ENCODE results near the gene MAP3K5. TPM values are rescaled to one million over a fixed set of nuclear protein-coding genes. Genes with fewer than 3 reads are reported as not detected.

MAP3K5 gene
- total and polyA plus RNA-seq, 2 donors (not counting 3 experiments of a cell fraction or from before 2014, with no cell fraction given), result 1.5 to 7.0 TPM

GRCh38 chr6:136576821-136577220, 215.5 kb downstream of the MAP3K5 start:
- Histone ChIP-seq H3K4me2 (ENCODE audit: insufficient read depth, low read length) (no peak overlapping the region), H3K4me1 (ENCODE audit: control insufficient read depth, extremely low read depth, insufficient read depth, low read length) (no peaks in the 10 kb centered on the region), H4K20me1 (replicated peaks; ENCODE audit: control insufficient read depth, extremely low read depth, insufficient read depth, low read length) (no peaks in the 10 kb centered on the region), H2AFZ (ENCODE audit: low read depth, low read length) (no peak overlapping the region), H3K79me2 (ENCODE audit: control insufficient read depth, insufficient read depth, low read length) (no peaks in the 10 kb centered on the region), H3K4me3 (replicated peaks in 1 of 3; ENCODE audit: insufficient read depth in 1 of 3, low read depth in 1 of 3, low read length in 3 of 3) (no peak overlapping the region), H3K9me3 (replicated peaks; ENCODE audit: control insufficient read depth, insufficient read depth, low read length) (no peaks in the 10 kb centered on the region), H3K9ac (replicated peaks; ENCODE audit: extremely low read depth, insufficient read depth, low read length) (no peak overlapping the region), H3K9me1 (replicated peaks; ENCODE audit: control insufficient read depth, extremely low read depth, insufficient read depth, low read length) (no peaks in the 10 kb centered on the region), H3K36me3 (ENCODE audit: control insufficient read depth in 2 of 2, extremely low read depth in 1 of 2, insufficient read depth in 2 of 2, low read length in 2 of 2) (no peaks in the 10 kb centered on the region), H3K27ac (ENCODE audit: insufficient read depth, low read depth, low read length) (no peak overlapping the region), H3K27me3 (ENCODE audit: control insufficient read depth in 2 of 2, insufficient read depth in 2 of 2, low read length in 2 of 2) (no peaks in the 10 kb centered on the region)
- CTCF ChIA-PET, result no interaction called here
- DNase-seq (ENCODE audit: low read depth, low spot score) (no peak), FAIRE-seq (no peak)
- POLR2A ChIA-PET, result no interaction called here
- no peak for TF ChIP-seq POLR2AphosphoS5 (IDR thresholded peaks at IDR 0.05; ENCODE audit: insufficient read depth, low read depth, low read length)
- no peak for TF ChIP-seq POLR2A (IDR thresholded peaks at IDR 0.05; ENCODE audit: low read depth, low read length)
- TF ChIP-seq EZH2 (IDR thresholded peaks at IDR 0.05; ENCODE audit: borderline replicate concordance, low read depth, low read length, severe bottlenecking), result no peak
- TF ChIP-seq MYC (IDR thresholded peaks at IDR 0.05; ENCODE audit: low read depth, low read length), result no peak
- no peak for TF ChIP-seq JUN (IDR thresholded peaks at IDR 0.05; ENCODE audit: borderline replicate concordance, insufficient read depth, insufficient read length, low read depth)
- no peak for TF ChIP-seq CTCF (IDR thresholded peaks at IDR 0.05; ENCODE audit: extremely low read depth in 1 of 2, insufficient read depth in 1 of 2, low read depth in 1 of 2, low read length in 2 of 2)
- no peak for TF ChIP-seq GATA2 (IDR thresholded peaks at IDR 0.05; ENCODE audit: insufficient read depth, insufficient read length, low read depth, low read length)
- TF ChIP-seq MAX (IDR thresholded peaks at IDR 0.05; ENCODE audit: insufficient read depth, insufficient read length), result no peak
- BruUV-seq (replicated peaks), result no TSS peak
- intact Hi-C loops (cut with micrococcal nuclease), result no loop called here
- dilution Hi-C loops (cut with MboI; ENCODE audit: extremely low pct_ligation_motif_present, low sequenced_read_pairs), result no loop called here

All from endothelial cell of umbilical vein (primary cell).